ENCODE data around the gene CYP11A1. TPM values are rescaled to one million over a fixed set of nuclear protein-coding genes. Genes with fewer than 3 reads are reported as not detected.
A peak's percentile ranks its signal among the peaks of the same experiment; 100 is the strongest.

CYP11A1 gene
- total RNA-seq, 1 experiment from 2014 or later = 1.7 TPM

DNA sequence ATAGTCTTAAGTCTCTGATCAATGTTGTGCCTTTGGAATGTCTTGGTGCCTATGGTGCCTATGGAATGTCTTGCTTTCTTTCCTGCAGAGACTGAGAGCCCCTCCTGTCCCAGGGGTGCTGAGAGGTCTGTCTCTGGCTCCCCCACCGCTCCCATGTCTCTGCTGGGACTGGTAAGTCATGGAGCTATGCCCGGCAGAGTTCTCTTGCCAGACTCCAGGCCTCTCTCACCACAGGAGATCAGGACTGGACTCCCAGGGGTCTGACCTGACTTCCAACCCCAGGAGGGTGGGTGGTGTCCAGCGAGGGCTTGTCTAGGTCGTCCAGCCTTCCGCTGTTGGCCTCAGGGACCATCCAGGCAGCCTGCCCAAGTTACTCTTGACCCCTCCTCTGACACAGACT is 14.0 kb upstream of the CYP11A1 start:
- Histone ChIP-seq H3T11ph (ENCODE audit: low read length) (no peak overlapping the region), H4K8ac (replicated peaks; ENCODE audit: insufficient read length, low read depth, low read length) (no peak overlapping the region), H3K9me3 (ENCODE audit: control insufficient read depth, low read depth, low read length) (no peaks in the 10 kb centered on the region), H2BK12ac (ENCODE audit: insufficient read length, low read depth, low read length) (no peak overlapping the region), H3K4ac (ENCODE audit: low read depth, low read length) (no peak overlapping the region), H4K20me1 (ENCODE audit: control insufficient read depth, insufficient read depth, insufficient read length) (no peaks in the 10 kb centered on the region), H4K91ac (ENCODE audit: insufficient read length, low read depth, low read length) (no peak overlapping the region), H2BK5ac (ENCODE audit: insufficient read length, low read length) (no peak overlapping the region), H3K4me2 (ENCODE audit: insufficient read depth, insufficient read length, low read length) (no peak overlapping the region), H2AK5ac (ENCODE audit: insufficient read length, low read length) (no peak overlapping the region), H3K79me2 (ENCODE audit: insufficient read depth, low read length) (no peaks in the 10 kb centered on the region), H2BK15ac (ENCODE audit: low read depth, low read length) (no peak overlapping the region), H3K23me2 (ENCODE audit: insufficient read length, low read depth, low read length, poor library complexity, severe bottlenecking) (no peaks in the 10 kb centered on the region), H3K27ac (ENCODE audit: insufficient read length, low read depth, low read length) (no peak overlapping the region), H3K9ac (ENCODE audit: extremely low read depth, insufficient read length, low read length) (no peak overlapping the region), H3K23ac (ENCODE audit: insufficient read length, low read depth, low read length) (no peak overlapping the region), H3K27me3 (ENCODE audit: insufficient read depth, low read length) (no peaks in the 10 kb centered on the region), H3K56ac (ENCODE audit: insufficient read length, low read depth, low read length) (no peak overlapping the region), H2BK20ac (ENCODE audit: low read depth, low read length, poor library complexity, severe bottlenecking) (no peak overlapping the region), H3K18ac (ENCODE audit: insufficient read length, low read depth, low read length) (no peak overlapping the region), H2BK120ac (ENCODE audit: low read depth, low read length, poor library complexity, severe bottlenecking) (no peak overlapping the region), H2AFZ (ENCODE audit: low read length) (no peak overlapping the region), H3K79me1 (ENCODE audit: insufficient read depth, low read depth, low read length, poor library complexity, severe bottlenecking) (no peaks in the 10 kb centered on the region), H3K14ac (ENCODE audit: insufficient read depth, low read length) (no peak overlapping the region), H3K4me1 (ENCODE audit: insufficient read depth, low read length) (no peaks in the 10 kb centered on the region), H4K5ac (ENCODE audit: insufficient read length, low read depth, low read length) (no peak overlapping the region)
- DNase-seq = peak; percentile 23
- H3K9me3 Mint-ChIP-seq = no peaks in the 10 kb centered on the region
- no peaks in the 10 kb centered on the region for H3K36me3 Mint-ChIP-seq (ENCODE audit: insufficient read depth in 1 of 3, low read depth in 3 of 3)
- WGBS (ENCODE audit: extremely low coverage, insufficient read length, low lambda C conversion rate) = no CpG with 5 or more reads among the region's 5 CpGs
- H3K27ac Mint-ChIP-seq = no peak overlapping the region
- H3K4me3 Mint-ChIP-seq = no peak overlapping the region
- H3K27me3 Mint-ChIP-seq (ENCODE audit: low read depth) = no peaks in the 10 kb centered on the region; the same call in none of the 2 replicates
- TF ChIP-seq, protein P1, sequence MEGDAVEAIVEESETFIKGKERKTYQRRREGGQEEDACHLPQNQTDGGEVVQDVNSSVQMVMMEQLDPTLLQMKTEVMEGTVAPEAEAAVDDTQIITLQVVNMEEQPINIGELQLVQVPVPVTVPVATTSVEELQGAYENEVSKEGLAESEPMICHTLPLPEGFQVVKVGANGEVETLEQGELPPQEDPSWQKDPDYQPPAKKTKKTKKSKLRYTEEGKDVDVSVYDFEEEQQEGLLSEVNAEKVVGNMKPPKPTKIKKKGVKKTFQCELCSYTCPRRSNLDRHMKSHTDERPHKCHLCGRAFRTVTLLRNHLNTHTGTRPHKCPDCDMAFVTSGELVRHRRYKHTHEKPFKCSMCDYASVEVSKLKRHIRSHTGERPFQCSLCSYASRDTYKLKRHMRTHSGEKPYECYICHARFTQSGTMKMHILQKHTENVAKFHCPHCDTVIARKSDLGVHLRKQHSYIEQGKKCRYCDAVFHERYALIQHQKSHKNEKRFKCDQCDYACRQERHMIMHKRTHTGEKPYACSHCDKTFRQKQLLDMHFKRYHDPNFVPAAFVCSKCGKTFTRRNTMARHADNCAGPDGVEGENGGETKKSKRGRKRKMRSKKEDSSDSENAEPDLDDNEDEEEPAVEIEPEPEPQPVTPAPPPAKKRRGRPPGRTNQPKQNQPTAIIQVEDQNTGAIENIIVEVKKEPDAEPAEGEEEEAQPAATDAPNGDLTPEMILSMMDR (conservative IDR thresholded peaks at IDR 0.05) = no peak
- H3K4me1 Mint-ChIP-seq = peaks cover 14 to 29% of the 10 kb centered on the region in 2 experiments
